ENCODE measurements around the gene EIF2AK3.

GRCh38 chr2:88561646-88562388 lies 65.4 kb downstream of the EIF2AK3 start:
- no peak for TF ChIP-seq ZNF574 (CRISPR knock-in tag; IDR thresholded peaks at IDR 0.05)
- TF ChIP-seq, protein P1, sequence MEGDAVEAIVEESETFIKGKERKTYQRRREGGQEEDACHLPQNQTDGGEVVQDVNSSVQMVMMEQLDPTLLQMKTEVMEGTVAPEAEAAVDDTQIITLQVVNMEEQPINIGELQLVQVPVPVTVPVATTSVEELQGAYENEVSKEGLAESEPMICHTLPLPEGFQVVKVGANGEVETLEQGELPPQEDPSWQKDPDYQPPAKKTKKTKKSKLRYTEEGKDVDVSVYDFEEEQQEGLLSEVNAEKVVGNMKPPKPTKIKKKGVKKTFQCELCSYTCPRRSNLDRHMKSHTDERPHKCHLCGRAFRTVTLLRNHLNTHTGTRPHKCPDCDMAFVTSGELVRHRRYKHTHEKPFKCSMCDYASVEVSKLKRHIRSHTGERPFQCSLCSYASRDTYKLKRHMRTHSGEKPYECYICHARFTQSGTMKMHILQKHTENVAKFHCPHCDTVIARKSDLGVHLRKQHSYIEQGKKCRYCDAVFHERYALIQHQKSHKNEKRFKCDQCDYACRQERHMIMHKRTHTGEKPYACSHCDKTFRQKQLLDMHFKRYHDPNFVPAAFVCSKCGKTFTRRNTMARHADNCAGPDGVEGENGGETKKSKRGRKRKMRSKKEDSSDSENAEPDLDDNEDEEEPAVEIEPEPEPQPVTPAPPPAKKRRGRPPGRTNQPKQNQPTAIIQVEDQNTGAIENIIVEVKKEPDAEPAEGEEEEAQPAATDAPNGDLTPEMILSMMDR (CRISPR knock-in tag; IDR thresholded peaks at IDR 0.05), result no peak
- TF ChIP-seq MAFG (CRISPR knock-in tag; IDR thresholded peaks at IDR 0.05), result no peak
- TF ChIP-seq ZNF350 (CRISPR knock-in tag; IDR thresholded peaks at IDR 0.05; ENCODE audit: borderline replicate concordance, low read depth), result no peak
- TF ChIP-seq MNT (IDR thresholded peaks at IDR 0.05), result no peak
- no peak for TF ChIP-seq ZSCAN30 (CRISPR knock-in tag; IDR thresholded peaks at IDR 0.05)
- no peak for TF ChIP-seq GABPA (IDR thresholded peaks at IDR 0.05; ENCODE audit: low read depth, low read length)
- no peak for TF ChIP-seq GABPA (CRISPR knock-in tag; IDR thresholded peaks at IDR 0.05; ENCODE audit: low read depth)
- no peak for TF ChIP-seq SETDB1 (CRISPR knock-in tag; IDR thresholded peaks at IDR 0.05; ENCODE audit: borderline replicate concordance)
- TF ChIP-seq ZNF749 (CRISPR knock-in tag; IDR thresholded peaks at IDR 0.05; ENCODE audit: borderline replicate concordance), result no peak
